GM21737 (cell line): ENCODE results near the gene RAB37.

Experiments
- ATAC-seq: cut with Tn5 transposase; IDR thresholded peaks from one replicate; pipeline ENCODE4 v1.9.1; 2021; ENCODE audit warnings: mild to moderate bottlenecking, moderate library complexity; ENCODE audit not compliant: unreplicated experiment

RAB37 gene

GRCh38 chr17:74736513-74737298, at the start of gene RAB37:
RAB37 (plus strand) TSS chr17:74737256; CDS start chr17:74737273, 17 bp downstream.
- ATAC-seq = peak; percentile 42

- ATAC-seq = no peak
These were observed 49.2 kb upstream of the RAB37 start for GRCh38 chr17:74687886-74688285.

GRCh38 chr17:74690409-74690825, 46.6 kb upstream of the RAB37 start:
- ATAC-seq = no peak

GRCh38 chr17:74691151-74691550, 45.9 kb upstream of the RAB37 start:
- ATAC-seq = no peak

- ATAC-seq = no peak
These were observed 43.0 kb upstream of the RAB37 start for GRCh38 chr17:74694081-74694480.

- ATAC-seq = no peak
These were observed 41.4 kb upstream of the RAB37 start for GRCh38 chr17:74695629-74696028.

- no peak for ATAC-seq
These were observed 39.5 kb upstream of the RAB37 start for GRCh38 chr17:74697515-74697914.

- ATAC-seq = no peak
These were observed 39.0 kb upstream of the RAB37 start for GRCh38 chr17:74698069-74698468.

- ATAC-seq = no peak
These were observed 37.8 kb upstream of the RAB37 start for GRCh38 chr17:74699236-74699635.

- no peak for ATAC-seq
These were observed 34.8 kb upstream of the RAB37 start for GRCh38 chr17:74702116-74702871.

- ATAC-seq = no peak
These were observed 33.7 kb upstream of the RAB37 start for GRCh38 chr17:74703311-74703710.

- ATAC-seq = no peak
These were observed 32.5 kb upstream of the RAB37 start for GRCh38 chr17:74704544-74704943.

- ATAC-seq = no peak
These were observed 25.8 kb upstream of the RAB37 start for GRCh38 chr17:74711058-74711824.

GRCh38 chr17:74712301-74712700, 24.8 kb upstream of the RAB37 start:
- no peak for ATAC-seq

GRCh38 chr17:74712756-74713155, 24.3 kb upstream of the RAB37 start, which contains the start of gene CD300LF:
CD300LF (minus strand) TSS chr17:74712923; CDS start chr17:74712866, 57 bp downstream.
- ATAC-seq = no peak

GRCh38 chr17:74713171-74713755, 23.8 kb upstream of the RAB37 start:
- no peak for ATAC-seq

GRCh38 chr17:74715144-74715543, 21.9 kb upstream of the RAB37 start:
- ATAC-seq = no peak

GRCh38 chr17:74720506-74720905, 16.6 kb upstream of the RAB37 start:
- no peak for ATAC-seq

GRCh38 chr17:74722782-74723181, 14.3 kb upstream of the RAB37 start:
- no peak for ATAC-seq

GRCh38 chr17:74723891-74724290, 13.2 kb upstream of the RAB37 start:
- ATAC-seq = no peak

- ATAC-seq = no peak
These were observed 11.9 kb upstream of the RAB37 start for GRCh38 chr17:74725111-74725510.
